Chondrocyte (in vitro differentiated cells): ENCODE measurements around the gene KIRREL3. TPM values are rescaled to one million over a fixed set of nuclear protein-coding genes. Genes with fewer than 3 reads are reported as not detected.

Experiments used
- DNase-seq: peaks from one replicate; pipeline ENCODE4 v3.0.0; 2021; ENCODE audit warnings: mixed read lengths, low spot score
- H3K27ac Mint-ChIP-seq: one replicate; pipeline ENCODE4 v1.8.0; 2021; ENCODE audit warnings: mild to moderate bottlenecking, moderate library complexity, mixed read lengths; ENCODE audit not compliant: unreplicated experiment
- H3K27me3 Mint-ChIP-seq: 2 replicates; pipeline ENCODE4 v1.8.0; 2021; ENCODE audit warnings: low read depth, mixed read lengths
- H3K36me3 Mint-ChIP-seq: 2 replicates; pipeline ENCODE4 v1.8.0; 2021; ENCODE audit warnings: low read depth, mixed read lengths
- H3K4me1 Mint-ChIP-seq: 2 replicates; pipeline ENCODE4 v1.8.0; 2021; ENCODE audit warnings: low read depth, mild to moderate bottlenecking, mixed read lengths
- H3K4me3 Mint-ChIP-seq: one replicate; pipeline ENCODE4 v1.8.0; 2021; ENCODE audit warnings: mild to moderate bottlenecking, moderate library complexity, mixed read lengths; ENCODE audit not compliant: unreplicated experiment
- H3K9me3 Mint-ChIP-seq: 2 replicates; pipeline ENCODE4 v1.8.0; 2021; ENCODE audit warnings: low read depth, mixed read lengths
- CTCF ChIP-seq: fragments of 200-600 bp; sonication (generic); IDR thresholded peaks from 2 replicates; pipeline ENCODE4 v1.5.0; 2021; ENCODE audit warnings: antibody characterized with exemption, mild to moderate bottlenecking, moderate library complexity
- total RNA-seq: library from RNA; stranded (reverse); gene quantifications from 3 replicates; pipeline ENCODE4 v1.2.1, GENCODE V29; 2021

KIRREL3 gene
- total RNA-seq, 1 donor from 2014 or later: 1.2 TPM

DNA sequence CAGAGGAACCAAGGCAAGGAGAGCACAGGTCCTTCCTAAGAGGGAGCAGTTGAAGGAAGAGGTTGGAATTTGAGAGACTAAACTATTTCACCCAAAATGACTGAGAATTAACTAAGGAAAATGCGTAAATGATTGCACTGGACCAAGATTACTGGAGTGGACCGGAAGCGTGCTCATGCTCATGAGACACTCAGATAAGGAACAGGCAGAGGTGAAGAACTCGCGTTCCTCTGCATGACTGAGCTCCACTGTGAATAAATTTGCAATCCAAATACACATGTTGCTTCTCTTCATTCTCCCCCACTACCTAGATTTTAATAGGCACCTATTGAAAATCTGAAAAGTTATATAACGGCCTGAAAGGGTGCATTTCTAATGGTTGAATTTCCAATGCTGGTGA is 207.0 kb downstream of the KIRREL3 start:
- TF ChIP-seq CTCF: no peak
- no peak overlapping the region for H3K4me3 Mint-ChIP-seq
- H3K36me3 Mint-ChIP-seq: no peaks in the 10 kb centered on the region
- no peaks in the 10 kb centered on the region for H3K27me3 Mint-ChIP-seq
- DNase-seq: no peak
- H3K27ac Mint-ChIP-seq: no peak overlapping the region
- no peaks in the 10 kb centered on the region for H3K9me3 Mint-ChIP-seq
- no peaks in the 10 kb centered on the region for H3K4me1 Mint-ChIP-seq

DNA sequence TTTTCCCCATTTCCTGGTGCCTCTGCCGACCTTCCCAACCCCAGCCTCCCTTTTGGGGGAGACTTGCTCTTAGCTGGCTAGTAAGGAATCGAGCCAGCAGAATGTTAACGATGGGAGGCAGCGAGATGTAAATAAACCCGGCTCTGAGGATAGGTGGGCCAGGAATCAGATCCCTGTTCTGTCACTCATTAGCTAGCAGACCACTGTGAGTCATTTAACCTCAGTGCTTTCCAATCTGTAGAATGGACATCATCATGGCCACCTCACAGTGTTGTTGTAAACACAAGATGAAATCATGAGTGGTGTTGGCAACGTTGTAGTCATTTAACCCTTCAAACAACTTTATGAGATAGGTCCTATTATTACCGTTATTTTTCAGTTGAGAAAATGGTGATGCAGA is 208.6 kb downstream of the KIRREL3 start:
- no peaks in the 10 kb centered on the region for H3K36me3 Mint-ChIP-seq
- H3K4me3 Mint-ChIP-seq: no peak overlapping the region
- no peak overlapping the region for H3K27ac Mint-ChIP-seq
- DNase-seq: no peak
- no peak for TF ChIP-seq CTCF
- H3K9me3 Mint-ChIP-seq: no peaks in the 10 kb centered on the region
- no peaks in the 10 kb centered on the region for H3K27me3 Mint-ChIP-seq
- no peaks in the 10 kb centered on the region for H3K4me1 Mint-ChIP-seq

DNA sequence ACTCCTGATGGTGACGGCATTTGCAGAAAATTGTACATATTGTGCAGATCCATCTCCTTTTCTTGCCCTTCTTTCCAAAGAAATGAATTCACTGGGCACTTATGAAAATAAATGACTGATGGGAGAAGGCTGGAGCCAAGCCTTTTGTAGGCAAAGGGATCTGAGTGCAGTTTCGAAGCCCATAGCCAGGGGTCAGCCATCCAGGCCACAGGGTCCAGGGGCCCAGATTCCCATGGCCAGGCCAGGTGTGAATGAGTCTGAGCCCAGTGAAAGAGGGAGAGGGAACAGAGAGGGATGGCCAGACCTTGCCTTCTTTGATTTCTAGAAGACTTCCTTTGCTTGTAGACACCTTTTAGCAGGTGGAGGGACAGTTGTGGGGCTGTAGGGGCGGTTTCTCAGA is 209.1 kb downstream of the KIRREL3 start:
- DNase-seq: no peak
- no peaks in the 10 kb centered on the region for H3K36me3 Mint-ChIP-seq
- H3K9me3 Mint-ChIP-seq: no peaks in the 10 kb centered on the region
- H3K4me1 Mint-ChIP-seq: no peaks in the 10 kb centered on the region
- TF ChIP-seq CTCF: no peak
- H3K27ac Mint-ChIP-seq: no peak overlapping the region
- H3K4me3 Mint-ChIP-seq: no peak overlapping the region
- no peaks in the 10 kb centered on the region for H3K27me3 Mint-ChIP-seq

GRCh38 chr11:126790550-126791081 is 210.0 kb downstream of the KIRREL3 start:
- H3K27me3 Mint-ChIP-seq: no peaks in the 10 kb centered on the region
- no peaks in the 10 kb centered on the region for H3K36me3 Mint-ChIP-seq
- H3K9me3 Mint-ChIP-seq: no peaks in the 10 kb centered on the region
- no peaks in the 10 kb centered on the region for H3K4me1 Mint-ChIP-seq
- no peak overlapping the region for H3K4me3 Mint-ChIP-seq
- H3K27ac Mint-ChIP-seq: no peak overlapping the region
- DNase-seq: no peak
- TF ChIP-seq CTCF: no peak

DNA sequence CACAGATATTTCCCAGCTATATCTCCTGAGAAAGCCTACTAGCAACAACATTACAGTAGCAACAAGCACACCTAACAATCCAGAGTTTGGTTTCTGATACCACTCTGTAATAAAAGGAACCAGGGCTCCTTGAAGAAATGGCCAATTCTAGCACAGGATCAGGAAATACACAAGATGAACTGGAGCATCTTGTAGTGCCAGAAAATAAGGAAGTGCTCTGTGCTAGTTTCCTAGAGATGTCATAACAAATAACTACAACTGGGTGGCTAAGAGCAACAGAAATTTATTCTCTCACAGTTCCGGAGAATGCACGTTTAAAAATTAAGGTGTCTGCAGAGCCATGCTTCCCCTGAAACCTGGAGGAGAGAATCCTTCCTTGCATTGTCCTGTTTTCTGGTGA is 217.8 kb downstream of the KIRREL3 start:
- Mint-ChIP-seq H3K4me3 (no peak overlapping the region), H3K4me1 (no peaks in the 10 kb centered on the region), H3K27me3 (peaks cover 8% of the 10 kb centered on the region), H3K9me3 (no peaks in the 10 kb centered on the region), H3K36me3 (no peaks in the 10 kb centered on the region), H3K27ac (no peak overlapping the region)
- no peak for TF ChIP-seq CTCF
- no peak for DNase-seq
